Endothelial cell of umbilical vein (primary cell): ENCODE results near the gene ITPRIPL1. TPM values are rescaled to one million over a fixed set of nuclear protein-coding genes. Genes with fewer than 3 reads are reported as not detected.

Experiments
- BruUV-seq: library from RNA; stranded (reverse); fragments of 400-500 nt; replicated peaks from 2 replicates; lab custom pipeline; 2021; lab: Mats Ljungman, UMichigan
- CTCF ChIA-PET: fragments of 300-600, 350-600 bp; sonication (Branson Sonifier 250); formaldehyde crosslinking; loops from one replicate; lab custom pipeline; 2021; ENCODE audit warnings: antibody characterized with exemption, inconsistent platforms; lab: Charles Lee
- POLR2A ChIA-PET: fragments of 300-600, 350-600 bp; sonication (Branson Sonifier 250); formaldehyde crosslinking; loops from one replicate; lab custom pipeline; 2021; ENCODE audit warnings: antibody characterized with exemption, inconsistent platforms; lab: Charles Lee
- DNase-seq: peaks from one replicate; pipeline ENCODE4 v3.0.0-alpha.2; 2011; ENCODE audit warnings: low read depth, low spot score
- FAIRE-seq: peaks from 2 replicates; lab custom pipeline; 2011; peaks lifted over from hg19 to GRCh38; lab: Jason Lieb, UNC
- H2AFZ ChIP-seq: 2 replicates; pipeline ENCODE4 v1.6.0; 2012; ENCODE audit warnings: low read depth, low read length, control low read depth, inconsistent platforms
- H3K27ac ChIP-seq: 2 replicates; pipeline ENCODE4 v1.5.1; 2011; ENCODE audit warnings: low read depth, mild to moderate bottlenecking, control low read depth, low read length, moderate library complexity; ENCODE audit not compliant: insufficient read depth
- H3K27me3 ChIP-seq, 2 experiments: 2 replicates each; pipeline versions ENCODE4 v1.6.0 to v1.6.1; 2011; ENCODE audit warnings: low read length in 2 of 2, mixed read lengths in 1 of 2; ENCODE audit not compliant: control insufficient read depth in 2 of 2, insufficient read depth in 2 of 2
- H3K36me3 ChIP-seq, 2 experiments: 2 replicates in 1 of 2; 3 replicates in 1 of 2; pipeline ENCODE4 v1.5.1; 2011; ENCODE audit warnings: low read length in 2 of 2, mild to moderate bottlenecking in 1 of 2, moderate library complexity in 1 of 2; ENCODE audit not compliant: control insufficient read depth in 2 of 2, insufficient read depth in 2 of 2; ENCODE audit errors: extremely low read depth in 1 of 2
- H3K4me1 ChIP-seq: 3 replicates; pipeline ENCODE4 v1.5.1; 2011; ENCODE audit warnings: mild to moderate bottlenecking, low read length; ENCODE audit not compliant: control insufficient read depth, insufficient read depth; ENCODE audit errors: extremely low read depth
- H3K4me2 ChIP-seq: 2 replicates; pipeline ENCODE4 v1.6.1; 2011; ENCODE audit warnings: low read length, control low read depth, mixed read lengths; ENCODE audit not compliant: insufficient read depth
- H3K4me3 ChIP-seq, 3 experiments: fragments of 200-600 bp in 1 of 3; sonication (generic), shearing (Covaris generic) in 1 of 3; replicated peaks in 1 of 3; 2 replicates each; pipeline ENCODE4 v1.5.1; 2011 to 2016; ENCODE audit warnings: control low read depth in 3 of 3, low read length in 3 of 3, mild to moderate bottlenecking in 2 of 3, inconsistent platforms in 1 of 3, low read depth in 1 of 3, moderate library complexity in 1 of 3; ENCODE audit not compliant: insufficient read depth in 1 of 3
- H3K79me2 ChIP-seq: 2 replicates; pipeline ENCODE4 v1.6.0; 2012; ENCODE audit warnings: low read length, inconsistent platforms; ENCODE audit not compliant: control insufficient read depth, insufficient read depth
- H3K9ac ChIP-seq: replicated peaks from 2 replicates; pipeline ENCODE3; 2011; ENCODE audit warnings: low read length, control low read depth; ENCODE audit not compliant: insufficient read depth; ENCODE audit errors: extremely low read depth
- H3K9me1 ChIP-seq: replicated peaks from 3 replicates; pipeline ENCODE4 v1.6.0; 2011; ENCODE audit warnings: mild to moderate bottlenecking, low read length; ENCODE audit not compliant: control insufficient read depth, insufficient read depth; ENCODE audit errors: extremely low read depth
- H3K9me3 ChIP-seq: replicated peaks from 2 replicates; pipeline ENCODE4 v1.5.1; 2012; ENCODE audit warnings: low read length, inconsistent platforms; ENCODE audit not compliant: control insufficient read depth, insufficient read depth
- H4K20me1 ChIP-seq: replicated peaks from 2 replicates; pipeline ENCODE3; 2011; ENCODE audit warnings: mild to moderate bottlenecking, low read length; ENCODE audit not compliant: control insufficient read depth, insufficient read depth; ENCODE audit errors: extremely low read depth
- EZH2 ChIP-seq: IDR thresholded peaks from 2 replicates; pipeline ENCODE4 v1.6.1; 2012; ENCODE audit warnings: borderline replicate concordance, low read depth, mild to moderate bottlenecking, moderate library complexity, low read length, inconsistent platforms; ENCODE audit not compliant: severe bottlenecking
- FOS ChIP-seq: IDR thresholded peaks from 2 replicates; pipeline ENCODE4 v1.6.1; 2011; ENCODE audit warnings: mild to moderate bottlenecking, low read length, moderate library complexity, borderline replicate concordance; ENCODE audit not compliant: insufficient read depth
- GATA2 ChIP-seq: IDR thresholded peaks from 2 replicates; pipeline ENCODE4 v1.7.0; 2011; ENCODE audit warnings: low read depth, mild to moderate bottlenecking, moderate library complexity, mixed read lengths, low read length; ENCODE audit not compliant: insufficient read length, insufficient read depth
- JUN ChIP-seq: IDR thresholded peaks from 2 replicates; pipeline ENCODE4 v1.6.1; 2011; ENCODE audit warnings: borderline replicate concordance, low read depth; ENCODE audit not compliant: insufficient read length, insufficient read depth
- MYC ChIP-seq: IDR thresholded peaks from one replicate; pipeline ENCODE4 v1.6.1; 2011; ENCODE audit warnings: mild to moderate bottlenecking, low read depth, low read length
- POLR2A ChIP-seq: IDR thresholded peaks from 2 replicates; pipeline ENCODE4 v1.6.1; 2012; ENCODE audit warnings: low read depth, mild to moderate bottlenecking, control low read depth, low read length
- POLR2AphosphoS5 ChIP-seq: IDR thresholded peaks from 2 replicates; pipeline ENCODE4 v1.6.1; 2012; ENCODE audit warnings: low read depth, mild to moderate bottlenecking, control low read depth, low read length, moderate library complexity; ENCODE audit not compliant: insufficient read depth
- dilution Hi-C: fragments of 300-500 bp; cut with MboI; formaldehyde crosslinking; loops from one replicate; pipeline ENCODE4 v1.15.0; 2019; ENCODE audit warnings: low sequenced_read_pairs; ENCODE audit not compliant: extremely low pct_ligation_motif_present
- intact Hi-C: fragments of 100-400 bp; cut with micrococcal nuclease; formaldehyde crosslinking; loops from one replicate; pipeline ENCODE4 v1.10.0; 2022
- polyA plus RNA-seq, 4 experiments: library from polyadenylated mRNA; depleted of rRNA in 3 of 4; stranded (reverse) in 3 of 4; unstranded in 1 of 4; fragments of >200 nt; gene quantifications; 2 replicates each; pipeline versions ENCODE4 v1.2.1 to v1.2.3, GENCODE V29; 2011 to 2012; ENCODE audit warnings: missing spikeins in 1 of 4
- total RNA-seq: library from RNA; stranded (reverse); gene quantifications from 2 replicates; pipeline ENCODE4 v1.2.3, GENCODE V29; 2021
- TF ChIP-seq, protein P1 (sequence below): IDR thresholded peaks from 2 replicates; pipeline ENCODE4 v1.6.1; 2011; ENCODE audit not compliant: insufficient read depth, insufficient read length
- TF ChIP-seq, protein P2 (sequence below), 2 donors: IDR thresholded peaks; 1 replicate in 1 of 2; 2 replicates in 1 of 2; pipeline ENCODE4 v1.5.1; 2011; ENCODE audit warnings: low read length in 2 of 2, mild to moderate bottlenecking in 2 of 2, moderate library complexity in 2 of 2, control low read depth in 1 of 2, inconsistent platforms in 1 of 2, low read depth in 1 of 2; ENCODE audit not compliant: insufficient read depth in 1 of 2; ENCODE audit errors: extremely low read depth in 1 of 2

ITPRIPL1 gene
- total and polyA plus RNA-seq, 2 donors (not counting 3 experiments of a cell fraction or from before 2014, with no cell fraction given): 2.6 to 5.8 TPM

DNA sequence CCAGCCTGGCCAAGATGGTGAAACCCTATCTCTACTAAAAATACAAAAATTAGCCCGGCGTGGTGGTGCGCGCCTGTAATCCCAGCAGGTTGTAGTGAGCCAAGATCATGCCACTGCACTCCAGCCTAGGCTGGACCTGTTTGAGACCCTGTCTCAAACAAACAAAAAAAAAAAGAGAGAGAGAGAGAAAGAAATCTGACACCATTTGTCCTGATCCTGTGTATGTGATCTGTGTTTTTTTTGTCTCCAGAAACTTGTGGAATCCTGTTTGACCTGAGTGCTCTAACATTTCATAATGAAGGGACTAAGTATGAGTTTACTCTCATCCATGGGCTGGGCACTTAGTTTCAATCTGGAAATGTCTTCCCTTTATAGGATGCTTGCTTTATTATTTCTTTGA is 6.4 kb upstream of the ITPRIPL1 start:
- Histone ChIP-seq H2AFZ (no peak overlapping the region), H3K4me3 (no peak overlapping the region), H3K27me3 (peaks cover 10 to 15% of the 10 kb centered on the region in 2 experiments), H3K27ac (no peak overlapping the region), H4K20me1 (no peaks in the 10 kb centered on the region), H3K9me3 (no peaks in the 10 kb centered on the region), H3K9ac (no peak overlapping the region), H3K9me1 (no peaks in the 10 kb centered on the region), H3K4me1 (peaks cover 30% of the 10 kb centered on the region), H3K36me3 (no peaks in the 10 kb centered on the region), H3K4me2 (no peak overlapping the region), H3K79me2 (no peaks in the 10 kb centered on the region)
- intact Hi-C loops (no loop called here), dilution Hi-C loops (no loop called here)
- ChIA-PET CTCF (no interaction called here), POLR2A (no interaction called here)
- DNase-seq (no peak), FAIRE-seq (no peak)
- TF ChIP-seq FOS: no peak
- no peak for TF ChIP-seq POLR2A
- TF ChIP-seq GATA2: no peak
- TF ChIP-seq, protein P1, sequence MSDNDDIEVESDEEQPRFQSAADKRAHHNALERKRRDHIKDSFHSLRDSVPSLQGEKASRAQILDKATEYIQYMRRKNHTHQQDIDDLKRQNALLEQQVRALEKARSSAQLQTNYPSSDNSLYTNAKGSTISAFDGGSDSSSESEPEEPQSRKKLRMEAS: no peak
- no peak for TF ChIP-seq MYC
- TF ChIP-seq JUN: no peak
- TF ChIP-seq, protein P2, sequence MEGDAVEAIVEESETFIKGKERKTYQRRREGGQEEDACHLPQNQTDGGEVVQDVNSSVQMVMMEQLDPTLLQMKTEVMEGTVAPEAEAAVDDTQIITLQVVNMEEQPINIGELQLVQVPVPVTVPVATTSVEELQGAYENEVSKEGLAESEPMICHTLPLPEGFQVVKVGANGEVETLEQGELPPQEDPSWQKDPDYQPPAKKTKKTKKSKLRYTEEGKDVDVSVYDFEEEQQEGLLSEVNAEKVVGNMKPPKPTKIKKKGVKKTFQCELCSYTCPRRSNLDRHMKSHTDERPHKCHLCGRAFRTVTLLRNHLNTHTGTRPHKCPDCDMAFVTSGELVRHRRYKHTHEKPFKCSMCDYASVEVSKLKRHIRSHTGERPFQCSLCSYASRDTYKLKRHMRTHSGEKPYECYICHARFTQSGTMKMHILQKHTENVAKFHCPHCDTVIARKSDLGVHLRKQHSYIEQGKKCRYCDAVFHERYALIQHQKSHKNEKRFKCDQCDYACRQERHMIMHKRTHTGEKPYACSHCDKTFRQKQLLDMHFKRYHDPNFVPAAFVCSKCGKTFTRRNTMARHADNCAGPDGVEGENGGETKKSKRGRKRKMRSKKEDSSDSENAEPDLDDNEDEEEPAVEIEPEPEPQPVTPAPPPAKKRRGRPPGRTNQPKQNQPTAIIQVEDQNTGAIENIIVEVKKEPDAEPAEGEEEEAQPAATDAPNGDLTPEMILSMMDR (IDR thresholded peaks at IDR 0.05; ENCODE audit: extremely low read depth in 1 of 2, insufficient read depth in 1 of 2, low read depth in 1 of 2, low read length in 2 of 2): no peak
- TF ChIP-seq POLR2AphosphoS5: no peak
- TF ChIP-seq EZH2: no peak
- BruUV-seq: no TSS peak
